ENCODE measurements around the gene ARID3B. TPM values are rescaled to one million over a fixed set of nuclear protein-coding genes. Genes with fewer than 3 reads are reported as not detected.

ARID3B gene
- total and polyA plus RNA-seq, 2 of the 13 experiments (the other 11 are each of a cell fraction or from before 2014, with no cell fraction given): 5.3 to 12.8 TPM

- Histone ChIP-seq H3K79me2 (ENCODE audit: insufficient read depth, low read length) (no peaks in the 10 kb centered on the region), H3K27ac (ENCODE audit: extremely low read length, insufficient read depth, low read length) (no peak overlapping the region), H3K9ac (ENCODE audit: insufficient read depth, low read depth, low read length) (no peak overlapping the region), H3K36me3 (replicated peaks in 1 of 2; ENCODE audit: control insufficient read depth in 1 of 2, insufficient read depth in 2 of 2, low read length in 2 of 2) (no peaks in the 10 kb centered on the region), H3K4me2 (ENCODE audit: low read depth, low read length) (no peak overlapping the region), H3K27me3 (ENCODE audit: control insufficient read depth in 1 of 2, insufficient read depth in 2 of 2, low read length in 2 of 2) (no peaks in the 10 kb centered on the region), H2AFZ (ENCODE audit: low read length) (no peak overlapping the region), H3K9me3 (ENCODE audit: low read length) (no peaks in the 10 kb centered on the region), H3K4me1 (ENCODE audit: insufficient read depth, low read length) (peaks cover 10% of the 10 kb centered on the region), H4K20me1 (ENCODE audit: insufficient read depth, low read length) (no peaks in the 10 kb centered on the region), H3K4me3 (replicated peaks in 1 of 3; ENCODE audit: insufficient read depth in 1 of 3, low read depth in 2 of 3, low read length in 3 of 3) (no peak overlapping the region)
- ChIA-PET POLR2A (no interaction called here), CTCF (ENCODE audit: low intra/inter-chr PET ratio, low total read pairs) (no interaction called here)
- in situ Hi-C loops (cut with HindIII; ENCODE audit: extremely low pct_ligation_motif_present, low pct_unique_long_range_greater_than_20kb) (no loop called here), intact Hi-C loops (cut with micrococcal nuclease; ENCODE audit: unreplicated experiment) (no loop called here)
- BruUV-seq (replicated peaks): no TSS peak
- no peak for FAIRE-seq
- WGBS (ENCODE audit: low lambda C conversion rate): 98% methylated on average over 6 of the region's 6 CpGs
- DNase-seq (ENCODE audit: low spot score): no peak
- ATAC-seq: no peak
- TF ChIP-seq CEBPB (IDR thresholded peaks at IDR 0.05; ENCODE audit: borderline replicate concordance, low read depth, low read length): 0 out of 2 replicates have a peak, but pooled peaks have one; percentile 4
- no peak for TF ChIP-seq ZNF10 (CRISPR knock-in tag; IDR thresholded peaks at IDR 0.05; ENCODE audit: borderline replicate concordance, low read depth)
- TF ChIP-seq ZNF256 (CRISPR knock-in tag; conservative IDR thresholded peaks at IDR 0.05): no peak
- no peak for TF ChIP-seq FOSL1 (CRISPR knock-in tag; IDR thresholded peaks at IDR 0.05; ENCODE audit: borderline replicate concordance)
- no peak for TF ChIP-seq RELA (CRISPR knock-in tag; IDR thresholded peaks at IDR 0.05)
These were observed 35.0 kb upstream of the ARID3B start for GRCh38 chr15:74505837-74506514.

- 94% methylated on average over 4 of the region's 4 CpGs for WGBS (ENCODE audit: low lambda C conversion rate)
- no peak for ATAC-seq
- Histone ChIP-seq H3K79me2 (ENCODE audit: insufficient read depth, low read length) (no peaks in the 10 kb centered on the region), H3K9me3 (ENCODE audit: low read length) (no peaks in the 10 kb centered on the region), H3K4me3 (replicated peaks in 1 of 3; ENCODE audit: insufficient read depth in 1 of 3, low read depth in 2 of 3, low read length in 3 of 3) (no peak overlapping the region), H3K4me2 (ENCODE audit: low read depth, low read length) (no peak overlapping the region), H2AFZ (ENCODE audit: low read length) (no peak overlapping the region), H4K20me1 (ENCODE audit: insufficient read depth, low read length) (no peaks in the 10 kb centered on the region), H3K27me3 (ENCODE audit: control insufficient read depth in 1 of 2, insufficient read depth in 2 of 2, low read length in 2 of 2) (no peaks in the 10 kb centered on the region), H3K27ac (ENCODE audit: extremely low read length, insufficient read depth, low read length) (no peak overlapping the region), H3K4me1 (ENCODE audit: insufficient read depth, low read length) (peaks cover 10% of the 10 kb centered on the region), H3K9ac (ENCODE audit: insufficient read depth, low read depth, low read length) (no peak overlapping the region), H3K36me3 (replicated peaks in 1 of 2; ENCODE audit: control insufficient read depth in 1 of 2, insufficient read depth in 2 of 2, low read length in 2 of 2) (no peaks in the 10 kb centered on the region)
- ChIA-PET CTCF (ENCODE audit: low intra/inter-chr PET ratio, low total read pairs) (no interaction called here), POLR2A (no interaction called here)
- intact Hi-C loops (cut with micrococcal nuclease; ENCODE audit: unreplicated experiment): no loop called here
- TF ChIP-seq AGO1 (IDR thresholded peaks at IDR 0.05; ENCODE audit: low read depth, low read length, poor library complexity, severe bottlenecking): no peak
- no peak for TF ChIP-seq FOSL1 (CRISPR knock-in tag; IDR thresholded peaks at IDR 0.05; ENCODE audit: borderline replicate concordance)
- TF ChIP-seq RBM22 (optimal IDR thresholded peaks at IDR 0.05; ENCODE audit: low read length): no peak
- FAIRE-seq: no peak
- in situ Hi-C loops (cut with HindIII; ENCODE audit: extremely low pct_ligation_motif_present, low pct_unique_long_range_greater_than_20kb): no loop called here
- BruUV-seq (replicated peaks): no TSS peak
- no peak for DNase-seq (ENCODE audit: low spot score)
These were observed 34.5 kb upstream of the ARID3B start for GRCh38 chr15:74506515-74506840.

All from HepG2 (cell line).